Lower leg skin (tissue), 3 donors: ENCODE measurements around the gene PLEKHJ1.

ENCODE experiments used
- POLR2A ChIP-seq, 2 donors: fragments of 450-650 bp; IDR thresholded peaks; one replicate each; pipeline ENCODE4 v1.6.1; 2016 to 2017; ENCODE audit warnings: antibody characterized with exemption in 2 of 2, mild to moderate bottlenecking in 1 of 2, moderate library complexity in 1 of 2
- TF ChIP-seq, protein P1 (sequence below), 3 donors: fragments of 450-650 bp; IDR thresholded peaks; one replicate each; pipeline ENCODE4 v1.5.1; 2016; ENCODE audit warnings: antibody characterized with exemption in 3 of 3, mild to moderate bottlenecking in 3 of 3, moderate library complexity in 2 of 3

DNA sequence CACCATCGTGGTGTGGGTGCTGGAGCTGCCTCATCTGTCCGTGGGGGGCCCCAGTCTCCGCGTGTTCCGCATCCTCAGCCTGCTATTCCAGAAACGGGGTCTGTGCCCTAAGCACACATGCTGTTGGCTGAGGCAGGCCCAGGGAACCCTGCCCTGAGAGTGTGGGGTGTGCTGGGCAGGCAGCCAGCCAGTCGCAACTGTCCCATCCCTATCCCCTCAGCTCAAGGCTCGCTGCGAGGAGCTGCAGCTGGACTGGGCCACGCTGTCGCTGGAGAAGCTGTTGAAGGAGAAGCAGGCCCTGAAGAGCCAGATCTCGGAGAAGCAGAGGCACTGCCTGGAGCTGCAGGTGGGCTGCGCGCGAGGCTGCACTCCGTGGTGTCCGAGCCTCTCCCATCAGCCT, 21.9 kb downstream of the PLEKHJ1 start:
- TF ChIP-seq, protein P1, sequence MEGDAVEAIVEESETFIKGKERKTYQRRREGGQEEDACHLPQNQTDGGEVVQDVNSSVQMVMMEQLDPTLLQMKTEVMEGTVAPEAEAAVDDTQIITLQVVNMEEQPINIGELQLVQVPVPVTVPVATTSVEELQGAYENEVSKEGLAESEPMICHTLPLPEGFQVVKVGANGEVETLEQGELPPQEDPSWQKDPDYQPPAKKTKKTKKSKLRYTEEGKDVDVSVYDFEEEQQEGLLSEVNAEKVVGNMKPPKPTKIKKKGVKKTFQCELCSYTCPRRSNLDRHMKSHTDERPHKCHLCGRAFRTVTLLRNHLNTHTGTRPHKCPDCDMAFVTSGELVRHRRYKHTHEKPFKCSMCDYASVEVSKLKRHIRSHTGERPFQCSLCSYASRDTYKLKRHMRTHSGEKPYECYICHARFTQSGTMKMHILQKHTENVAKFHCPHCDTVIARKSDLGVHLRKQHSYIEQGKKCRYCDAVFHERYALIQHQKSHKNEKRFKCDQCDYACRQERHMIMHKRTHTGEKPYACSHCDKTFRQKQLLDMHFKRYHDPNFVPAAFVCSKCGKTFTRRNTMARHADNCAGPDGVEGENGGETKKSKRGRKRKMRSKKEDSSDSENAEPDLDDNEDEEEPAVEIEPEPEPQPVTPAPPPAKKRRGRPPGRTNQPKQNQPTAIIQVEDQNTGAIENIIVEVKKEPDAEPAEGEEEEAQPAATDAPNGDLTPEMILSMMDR (IDR thresholded peaks at IDR 0.05) = no peak
- TF ChIP-seq POLR2A (IDR thresholded peaks at IDR 0.05) = no peak
